PFSK-1 (cell line): Measurements from ENCODE around the gene TNS1.

Source experiments
- FOXP2 ChIP-seq: optimal IDR thresholded peaks from 2 replicates; pipeline ENCODE3; 2011; ENCODE audit warnings: borderline replicate concordance, control low read depth, inconsistent platforms; ENCODE audit not compliant: insufficient read depth; ENCODE audit errors: extremely low read length, extremely low read depth
- POLR2AphosphoS5 ChIP-seq: IDR thresholded peaks from 2 replicates; pipeline ENCODE4 v1.6.1; 2012; ENCODE audit warnings: low read depth, mild to moderate bottlenecking, control low read depth, low read length, moderate library complexity
- REST ChIP-seq, 2 experiments: IDR thresholded peaks; 2 replicates each; pipeline versions ENCODE4 v1.6.1 to v1.8.0; 2011 to 2012; ENCODE audit warnings: low read depth in 2 of 2, low read length in 2 of 2, control low read depth in 1 of 2, inconsistent platforms in 1 of 2, mild to moderate bottlenecking in 1 of 2, moderate library complexity in 1 of 2; ENCODE audit not compliant: insufficient read depth in 1 of 2
- SIN3A ChIP-seq: IDR thresholded peaks from 2 replicates; pipeline ENCODE4 v1.6.1; 2012; ENCODE audit warnings: mild to moderate bottlenecking, low read length, moderate library complexity, borderline replicate concordance; ENCODE audit not compliant: insufficient read depth
- TAF1 ChIP-seq: IDR thresholded peaks from 2 replicates; pipeline ENCODE4 v1.6.1; 2012; ENCODE audit warnings: low read length, control low read depth, borderline replicate concordance; ENCODE audit not compliant: insufficient read depth

The TNS1 gene

GRCh38 chr2:217988014-217988839 lies 14.6 kb downstream of the TNS1 start:
- TF ChIP-seq FOXP2 (no peak), TAF1 (no peak), SIN3A (no peak), POLR2AphosphoS5 (no peak), REST (IDR thresholded peaks at IDR 0.05; ENCODE audit: insufficient read depth in 1 of 2, low read depth in 2 of 2, low read length in 2 of 2) (no peak)

- TF ChIP-seq POLR2AphosphoS5: no peak
- TF ChIP-seq TAF1: no peak
- TF ChIP-seq SIN3A: no peak
- TF ChIP-seq REST (IDR thresholded peaks at IDR 0.05; ENCODE audit: insufficient read depth in 1 of 2, low read depth in 2 of 2, low read length in 2 of 2): no peak
- no peak for TF ChIP-seq FOXP2
These were observed 15.4 kb downstream of the TNS1 start for GRCh38 chr2:217987391-217987790.

GRCh38 chr2:217986256-217986961 lies 16.4 kb downstream of the TNS1 start:
- no peak for TF ChIP-seq FOXP2
- TF ChIP-seq POLR2AphosphoS5: no peak
- TF ChIP-seq TAF1: no peak
- no peak for TF ChIP-seq REST (IDR thresholded peaks at IDR 0.05; ENCODE audit: insufficient read depth in 1 of 2, low read depth in 2 of 2, low read length in 2 of 2)
- TF ChIP-seq SIN3A: no peak

- TF ChIP-seq POLR2AphosphoS5 (no peak), REST (IDR thresholded peaks at IDR 0.05; ENCODE audit: insufficient read depth in 1 of 2, low read depth in 2 of 2, low read length in 2 of 2) (no peak), TAF1 (no peak), FOXP2 (no peak), SIN3A (no peak)
These were observed 19.2 kb downstream of the TNS1 start for GRCh38 chr2:217983276-217984233.
